Stomach (tissue), 19 donors: ENCODE data around the gene IFNG-AS1. TPM values are rescaled to one million over a fixed set of nuclear protein-coding genes. Genes with fewer than 3 reads are reported as not detected.
A peak's percentile ranks its signal among the peaks of the same experiment; 100 is the strongest.

Experiments used
- DNase-seq, 2 donors: peaks; one replicate each; pipeline versions ENCODE4 v3.0.0 to v3.0.0-alpha.2; 2013 to 2019
- H3K27ac ChIP-seq, 5 donors: fragments of 200-600 bp in 4 of 5; sonication (generic) in 4 of 5; one replicate each; pipeline ENCODE4 v1.5.1; 2013 to 2019; ENCODE audit warnings: mild to moderate bottlenecking in 1 of 5, moderate library complexity in 1 of 5
- H3K27me3 ChIP-seq, 3 donors: fragments of 200-600 bp; sonication (generic); one replicate each; pipeline ENCODE4 v1.5.1; 2017 to 2019; ENCODE audit warnings: mixed run types in 1 of 3
- H3K36me3 ChIP-seq, 4 donors: fragments of 200-600 bp; sonication (generic); 1 replicate in 3 of 4; 2 replicates in 1 of 4; pipeline ENCODE4 v1.5.1; 2016 to 2019
- H3K4me1 ChIP-seq, 4 donors: fragments of 200-600 bp; sonication (generic); one replicate each; pipeline ENCODE4 v1.5.1; 2016 to 2019
- H3K4me3 ChIP-seq, 4 donors: fragments of 200-600 bp; sonication (generic) in 3 of 4; one replicate each; pipeline ENCODE4 v1.5.1; 2016 to 2019; ENCODE audit warnings: mild to moderate bottlenecking in 1 of 4
- H3K9me3 ChIP-seq, 4 donors: fragments of 200-600 bp; sonication (generic); one replicate each; pipeline ENCODE4 v1.5.1; 2016 to 2019
- EP300 ChIP-seq: sonication (generic); formaldehyde crosslinking; IDR thresholded peaks from one replicate; pipeline ENCODE4 v1.6.1; 2017; ENCODE audit warnings: antibody characterized with exemption
- POLR2A ChIP-seq, 4 donors: fragments of 450-650 bp; IDR thresholded peaks; one replicate each; pipeline ENCODE4 v1.6.1; 2016; ENCODE audit warnings: antibody characterized with exemption in 4 of 4, control low read depth in 2 of 4, mild to moderate bottlenecking in 1 of 4, moderate library complexity in 1 of 4
- POLR2AphosphoS5 ChIP-seq, 3 donors: sonication (generic); formaldehyde crosslinking; IDR thresholded peaks; one replicate each; pipeline ENCODE4 v1.6.1; 2016; ENCODE audit warnings: antibody characterized with exemption in 3 of 3
- WGBS, 5 donors: extraction: QIAGEN DNeasy Blood & Tissue Kit in 3 of 5; methylation state at CpG; one replicate each; pipeline versions ENCODE4 v1.1.5 to v1.1.7; 2013 to 2018; 5-methylcytosine and 5-hydroxymethylcytosine counted together
- intact Hi-C: fragments of 100-400 bp; cut with DNase I; formaldehyde crosslinking; loops from one replicate; pipeline ENCODE4 v1.15.1; 2023; ENCODE audit warnings: low total_unique reads
- long read RNA-seq, 10 donors: transcript quantifications; one replicate each; lab custom pipeline, GENCODE V29; 2026
- polyA plus RNA-seq, 3 donors: library from polyadenylated mRNA; stranded (reverse); fragments of 200-250 nt; gene quantifications; one replicate each; pipeline ENCODE4 v1.2.3, GENCODE V29; 2013
- total RNA-seq, 5 donors: library from RNA; depleted of rRNA; stranded (reverse); fragments of >200 nt; gene quantifications; one replicate each; pipeline versions ENCODE4 v1.1.0 to v1.2.3, GENCODE V29; 2014 to 2016
- TF ChIP-seq, protein P1 (sequence below), 7 experiments: fragments of 450-650 bp in 4 of 7; fragments of 200-600 bp in 3 of 7; sonication (generic) in 3 of 7; IDR thresholded peaks; one replicate each; pipeline ENCODE4 v1.5.1; 2016 to 2019; ENCODE audit warnings: antibody characterized with exemption in 7 of 7, control low read depth in 2 of 7, mild to moderate bottlenecking in 1 of 7
- donor health status: healthy with polysubstance abuse.
- donor health status: Bipolar disorder and iron deficiency.
- donor health status: healthy.

The IFNG-AS1 gene
- total RNA-seq = not detected
- not detected for polyA plus RNA-seq
- long read RNA-seq, donor 1 = 0 reads
- long read RNA-seq, donor 2 = 0 reads
- long read RNA-seq, donor 3 = 0 reads
- long read RNA-seq, donor 4 = 0 reads
- long read RNA-seq, donor 5 = 0 reads
- long read RNA-seq, donor 6 = 0 reads
- long read RNA-seq, donor 7 = 0 reads
- long read RNA-seq, donor 8 = 0 reads
- long read RNA-seq, donor 9 = 0 reads
- long read RNA-seq, donor 10 = 0 reads

DNA sequence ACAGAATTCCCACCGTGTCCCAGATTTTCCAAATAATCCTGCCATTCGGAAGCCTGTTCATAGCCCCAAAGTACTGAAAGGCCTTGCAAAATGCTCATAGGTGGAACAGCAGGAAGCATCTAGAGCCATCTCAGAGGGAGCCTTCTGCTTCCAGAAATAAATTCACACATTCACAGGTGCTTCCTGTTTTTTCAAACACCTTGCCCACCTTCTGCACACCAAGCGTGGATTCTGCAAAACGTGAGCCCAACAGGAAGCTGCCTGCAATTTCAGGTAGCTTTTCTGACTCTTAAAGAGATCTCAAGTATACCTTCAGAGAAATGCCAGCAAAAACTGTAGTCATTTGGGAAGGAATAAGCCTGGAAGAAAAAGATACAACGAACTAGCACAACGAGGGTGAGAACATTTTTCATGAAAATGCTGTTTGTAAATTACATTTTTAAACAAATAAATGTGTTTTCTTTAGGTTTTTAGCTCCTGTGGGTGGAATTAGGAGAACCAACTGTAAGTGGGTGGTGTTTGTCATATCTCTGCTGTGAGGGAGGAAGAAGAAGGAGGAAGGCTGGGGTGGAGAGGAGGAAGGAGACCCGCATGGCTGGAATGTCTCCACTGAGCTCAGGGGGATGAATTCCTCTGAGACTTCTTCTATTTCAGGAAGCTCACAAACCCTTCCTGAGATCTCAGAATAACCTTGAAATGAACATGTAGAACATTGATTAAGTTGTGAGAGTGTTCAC, at the start of gene IFNG-AS1:
IFNG-AS1 (plus strand) TSS at position 264 of the 737 bp plus-strand sequence.
- DNase-seq = peak in 1 of 2 donors; percentile 32
- no peaks in the 10 kb centered on the region for H3K36me3 ChIP-seq
- no peaks in the 10 kb centered on the region for H3K27me3 ChIP-seq
- intact Hi-C loops = no loop called here
- WGBS, 5 donors = 51 to 69% (median 59%) methylated on average over 7 of the region's 7 CpGs
- no peaks in the 10 kb centered on the region for H3K9me3 ChIP-seq
- no peaks in the 10 kb centered on the region for H3K4me1 ChIP-seq
- H3K4me3 ChIP-seq = no peak within 1 kb of the TSS
- peak within 1 kb of the TSS in 1 of 5 donors; percentile 18 for H3K27ac ChIP-seq
- TF ChIP-seq POLR2AphosphoS5 (IDR thresholded peaks at IDR 0.05) (no peak), EP300 (no peak), POLR2A (IDR thresholded peaks at IDR 0.05) (no peak)
- TF ChIP-seq, protein P1, sequence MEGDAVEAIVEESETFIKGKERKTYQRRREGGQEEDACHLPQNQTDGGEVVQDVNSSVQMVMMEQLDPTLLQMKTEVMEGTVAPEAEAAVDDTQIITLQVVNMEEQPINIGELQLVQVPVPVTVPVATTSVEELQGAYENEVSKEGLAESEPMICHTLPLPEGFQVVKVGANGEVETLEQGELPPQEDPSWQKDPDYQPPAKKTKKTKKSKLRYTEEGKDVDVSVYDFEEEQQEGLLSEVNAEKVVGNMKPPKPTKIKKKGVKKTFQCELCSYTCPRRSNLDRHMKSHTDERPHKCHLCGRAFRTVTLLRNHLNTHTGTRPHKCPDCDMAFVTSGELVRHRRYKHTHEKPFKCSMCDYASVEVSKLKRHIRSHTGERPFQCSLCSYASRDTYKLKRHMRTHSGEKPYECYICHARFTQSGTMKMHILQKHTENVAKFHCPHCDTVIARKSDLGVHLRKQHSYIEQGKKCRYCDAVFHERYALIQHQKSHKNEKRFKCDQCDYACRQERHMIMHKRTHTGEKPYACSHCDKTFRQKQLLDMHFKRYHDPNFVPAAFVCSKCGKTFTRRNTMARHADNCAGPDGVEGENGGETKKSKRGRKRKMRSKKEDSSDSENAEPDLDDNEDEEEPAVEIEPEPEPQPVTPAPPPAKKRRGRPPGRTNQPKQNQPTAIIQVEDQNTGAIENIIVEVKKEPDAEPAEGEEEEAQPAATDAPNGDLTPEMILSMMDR (IDR thresholded peaks at IDR 0.05) = no peak

DNA sequence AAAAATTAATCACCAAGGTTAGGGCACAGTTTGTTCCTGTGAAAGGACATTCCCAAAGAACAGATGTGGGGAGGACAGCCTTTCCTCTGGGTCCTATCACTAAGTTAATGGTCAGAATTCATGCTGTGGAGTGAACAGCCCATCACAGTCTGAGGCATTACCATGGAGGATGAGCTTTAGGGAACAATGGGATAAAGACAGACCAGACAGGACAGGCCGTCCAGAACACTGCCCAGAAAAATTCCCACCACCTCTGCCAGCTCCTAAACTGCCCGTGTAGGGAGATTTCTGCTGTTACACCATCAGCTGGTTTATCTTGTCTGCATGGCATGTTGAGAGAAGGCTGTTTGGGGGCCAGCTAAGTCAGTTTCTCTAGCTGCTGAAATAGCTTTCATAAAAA, 49.6 kb upstream of the IFNG-AS1 start:
- no peaks in the 10 kb centered on the region for H3K9me3 ChIP-seq
- no peak for TF ChIP-seq POLR2AphosphoS5 (IDR thresholded peaks at IDR 0.05)
- no peak for TF ChIP-seq EP300
- no peak for TF ChIP-seq POLR2A (IDR thresholded peaks at IDR 0.05)
- TF ChIP-seq, protein P1 (IDR thresholded peaks at IDR 0.05) = no peak
- no peak overlapping the region for H3K4me3 ChIP-seq
- H3K36me3 ChIP-seq = no peaks in the 10 kb centered on the region
- intact Hi-C loops = loop anchor here (10.0 kb wide), 1 partner anchor 295 kb away; the partner anchor contains the start of gene DYRK2
- 39 to 68% (median 58%) methylated on average over 2 of the region's 2 CpGs for WGBS, 5 donors
- peaks cover 4 to 20% (median 12%) of the 10 kb centered on the region in 4 donors for H3K4me1 ChIP-seq
- no peak for DNase-seq
- no peaks in the 10 kb centered on the region for H3K27me3 ChIP-seq
- no peak overlapping the region for H3K27ac ChIP-seq

DNA sequence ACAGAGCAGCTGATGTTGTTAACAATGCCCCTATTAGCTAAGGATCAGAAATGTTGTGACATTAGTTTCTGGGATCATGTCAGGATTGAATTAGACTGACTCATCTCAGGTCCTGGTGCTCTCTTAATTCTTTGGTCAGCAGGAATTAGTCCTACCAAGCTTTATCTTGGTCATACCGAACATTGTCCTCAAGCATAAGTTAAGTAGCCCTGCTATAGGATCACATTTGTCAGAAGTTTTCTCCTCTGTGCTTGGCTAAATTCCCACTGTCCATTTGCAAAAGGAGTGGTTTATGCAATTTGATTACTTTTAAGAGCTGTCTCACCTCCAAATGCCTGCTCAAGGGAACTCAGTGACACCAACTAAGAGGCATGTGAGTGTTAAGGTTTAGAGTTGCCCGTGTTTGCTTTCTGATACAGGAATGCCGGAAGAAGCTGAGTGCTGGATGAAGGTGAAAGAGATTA, 48.4 kb upstream of the IFNG-AS1 start:
- DNase-seq = peak; percentile 35 to 36
- H3K27ac ChIP-seq = peak overlapping the region in 2 of 5 donors; percentile 18 to 31
- 20 to 46% (median 28%) methylated on average over 3 of the region's 3 CpGs for WGBS, 5 donors

DNA sequence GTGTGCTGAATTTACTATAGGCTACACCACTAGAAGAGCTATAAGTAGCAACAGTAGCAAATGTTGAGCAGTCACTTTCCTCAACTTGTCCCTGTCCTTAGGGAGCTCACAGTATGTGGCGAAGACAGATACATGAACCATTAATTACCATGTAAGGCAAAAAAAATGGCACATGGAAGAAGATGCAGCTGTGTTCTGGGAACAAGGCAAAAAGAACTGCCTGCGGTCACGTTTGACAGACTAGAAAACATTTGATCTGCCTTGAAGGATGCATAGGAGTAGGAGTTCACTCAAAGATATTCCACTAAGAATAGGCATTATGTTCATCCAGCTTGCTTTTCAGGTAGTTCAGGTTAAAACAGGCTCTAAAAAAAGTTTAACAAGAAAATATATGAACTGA, 46.5 kb upstream of the IFNG-AS1 start:
- H3K27me3 ChIP-seq = no peaks in the 10 kb centered on the region
- H3K27ac ChIP-seq = no peak overlapping the region
- H3K9me3 ChIP-seq = no peaks in the 10 kb centered on the region
- no peak for TF ChIP-seq POLR2A (IDR thresholded peaks at IDR 0.05)
- TF ChIP-seq EP300 = no peak
- no peak for TF ChIP-seq POLR2AphosphoS5 (IDR thresholded peaks at IDR 0.05)
- TF ChIP-seq, protein P1 (IDR thresholded peaks at IDR 0.05) = no peak
- no peak for DNase-seq
- peaks cover 4 to 20% (median 12%) of the 10 kb centered on the region in 4 donors for H3K4me1 ChIP-seq
- H3K4me3 ChIP-seq = no peak overlapping the region
- 82 to 90% (median 89%) methylated on average over 3 of the region's 3 CpGs for WGBS, 5 donors
- intact Hi-C loops = loop anchor here (10.0 kb wide), 1 partner anchor 298 kb away; the partner anchor contains the start of gene DYRK2
- H3K36me3 ChIP-seq = no peaks in the 10 kb centered on the region

More for the DNA sequence above, 48.4 kb upstream of the IFNG-AS1 start:
- peaks cover 4 to 20% (median 12%) of the 10 kb centered on the region in 4 donors for H3K4me1 ChIP-seq
- H3K9me3 ChIP-seq = no peaks in the 10 kb centered on the region
- no peak overlapping the region for H3K4me3 ChIP-seq
- H3K27me3 ChIP-seq = no peaks in the 10 kb centered on the region
- TF ChIP-seq EP300 (no peak), POLR2AphosphoS5 (IDR thresholded peaks at IDR 0.05) (peak in 2 of 3 donors; percentile 47 to 73), POLR2A (IDR thresholded peaks at IDR 0.05) (no peak)
- no peaks in the 10 kb centered on the region for H3K36me3 ChIP-seq
- intact Hi-C loops = loop anchor here (10.0 kb wide), 1 partner anchor 296 kb away; the partner anchor contains the start of gene DYRK2
